GM18499 (cell line): Measurements from ENCODE around the gene CD59.
"Not testable (repeated sequence)": the region's sequence is repeated elsewhere in the genome, so short reads cannot be mapped to it uniquely, and the experiment has no call there.

Source experiments
- ATAC-seq: cut with Tn5 transposase; IDR thresholded peaks from one replicate; pipeline ENCODE4 v1.9.1; 2021; ENCODE audit warnings: moderate number of reproducible peaks; ENCODE audit not compliant: insufficient read depth, unreplicated experiment

CD59 gene

DNA sequence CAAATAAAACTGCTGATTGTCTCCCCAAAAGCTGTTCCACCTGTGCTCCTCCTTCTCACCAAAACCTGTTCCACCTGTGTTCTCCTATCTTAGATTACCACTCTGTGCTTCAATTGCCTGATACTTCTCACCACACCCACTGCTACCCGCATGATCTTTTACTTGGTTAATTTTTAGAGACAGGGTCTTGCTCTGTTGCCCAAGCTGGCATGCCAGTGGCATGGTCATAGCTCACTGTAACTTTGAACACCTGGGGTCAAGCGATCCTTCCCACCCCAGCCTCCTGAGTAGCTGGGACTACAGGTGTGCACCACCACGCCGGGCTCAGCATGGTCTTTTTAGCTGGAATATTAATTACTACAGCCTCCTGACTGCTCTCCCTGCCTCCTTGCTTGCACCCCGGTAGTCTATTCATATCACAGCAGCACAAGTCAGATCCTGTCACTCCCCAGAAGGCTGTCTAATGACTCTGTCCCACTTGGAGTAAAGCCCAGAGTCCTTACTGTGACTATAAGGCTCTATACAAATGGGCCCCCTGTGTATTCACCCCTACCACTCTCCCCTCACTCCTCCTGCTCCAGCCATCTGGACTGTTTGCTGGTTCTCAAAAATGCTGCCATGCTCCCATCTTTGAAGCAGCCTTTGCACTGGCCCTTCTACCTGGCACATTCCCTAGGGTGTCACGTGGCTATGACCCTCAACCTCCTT lies 39.1 kb downstream of the CD59 start:
- no peak for ATAC-seq

DNA sequence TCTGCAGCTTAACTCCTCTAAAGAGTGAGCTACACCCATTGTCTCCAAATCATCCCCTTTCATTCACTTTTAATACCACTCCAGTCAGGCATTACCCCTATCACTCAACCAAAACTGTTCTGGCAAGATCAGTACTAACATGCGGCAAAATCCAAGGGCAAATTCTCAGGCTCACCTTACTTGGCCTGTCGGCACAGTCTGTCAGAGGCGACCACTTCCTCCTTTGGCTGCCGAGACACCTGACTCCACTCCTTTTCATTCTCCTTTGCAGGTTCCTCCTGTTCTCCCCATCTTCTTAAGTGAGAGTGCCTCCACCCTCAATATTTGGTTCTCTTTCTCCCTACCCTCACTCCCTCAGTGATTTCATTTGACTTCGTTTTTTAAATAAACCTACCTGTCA lies 39.8 kb downstream of the CD59 start:
- ATAC-seq: no peak

DNA sequence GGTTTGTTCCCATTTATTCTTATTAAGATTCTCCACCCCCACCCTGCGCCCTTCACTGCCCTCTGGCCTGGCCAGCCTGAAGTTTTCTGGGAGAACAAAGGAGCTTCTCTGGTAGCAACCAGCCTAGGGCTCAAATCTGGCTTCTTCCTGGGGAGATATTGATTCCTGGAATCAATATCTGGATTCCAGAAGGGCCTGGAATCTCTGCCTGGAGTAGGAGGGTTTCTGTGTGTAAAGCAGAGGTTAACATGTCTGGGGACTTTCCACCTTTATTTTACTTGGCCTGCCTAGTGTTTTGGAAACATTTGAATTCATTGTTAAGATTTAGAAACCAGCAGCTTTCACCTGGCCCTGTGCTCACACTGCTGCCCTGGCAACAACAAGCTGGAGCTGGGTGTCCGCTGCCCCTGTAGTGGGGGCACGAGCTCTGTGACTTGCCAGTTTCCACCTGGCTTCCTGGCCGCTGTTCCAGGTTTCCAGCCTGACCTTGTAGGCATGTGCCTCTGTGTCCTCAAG lies 41.1 kb downstream of the CD59 start:
- no peak for ATAC-seq

DNA sequence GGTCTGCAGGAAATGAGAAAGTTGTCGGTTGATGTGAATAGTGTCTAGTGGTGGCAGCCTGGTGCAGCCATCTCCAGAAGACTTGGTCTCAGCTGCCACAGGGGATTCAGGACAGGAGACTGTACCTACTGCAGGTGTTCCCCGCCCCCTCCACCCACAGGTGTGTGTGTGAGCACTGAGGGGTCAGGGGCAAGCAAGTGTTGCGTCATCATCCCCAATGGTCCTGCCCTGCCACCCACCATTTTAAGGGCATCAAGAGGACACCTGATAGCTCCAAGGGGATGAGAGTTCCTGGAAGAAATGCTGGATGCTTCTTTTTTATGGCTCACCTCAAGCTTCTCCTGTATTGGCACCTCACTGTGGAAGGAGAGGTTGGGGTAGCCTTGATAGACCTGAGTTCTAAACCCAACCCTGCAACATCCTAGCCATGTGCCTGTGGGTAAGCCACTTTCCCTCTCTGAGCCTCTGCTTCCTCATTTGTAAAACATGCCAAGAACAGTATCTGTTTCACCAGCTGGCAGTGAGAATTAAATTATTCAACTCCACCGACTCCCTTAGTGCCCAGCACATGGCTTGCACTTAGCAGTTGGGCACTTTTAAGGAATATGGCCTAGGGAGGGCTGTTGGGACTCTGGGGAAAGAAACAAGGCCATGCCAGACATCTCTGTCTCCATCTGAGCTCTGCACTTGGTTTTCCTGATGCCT lies 41.7 kb downstream of the CD59 start:
- ATAC-seq: no peak

DNA sequence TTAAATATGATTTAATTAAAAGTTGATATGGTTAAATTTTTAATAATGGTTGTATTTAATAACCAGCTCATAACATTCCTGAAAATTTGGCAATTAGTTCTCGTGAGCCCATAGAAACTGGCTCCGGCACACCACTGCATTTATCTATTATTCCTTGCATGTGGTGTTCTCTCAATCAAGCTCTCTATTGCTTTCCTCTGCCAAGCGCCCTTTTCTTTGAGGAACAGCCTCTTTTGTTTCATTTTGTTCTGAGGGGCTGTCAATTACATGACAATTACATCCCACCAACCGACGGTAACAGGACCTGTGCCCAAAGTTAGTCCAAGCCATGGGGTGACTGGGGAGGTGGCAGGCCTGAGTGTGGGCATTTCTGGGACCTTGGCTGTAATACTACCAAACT lies 43.7 kb downstream of the CD59 start:
- ATAC-seq: no peak

DNA sequence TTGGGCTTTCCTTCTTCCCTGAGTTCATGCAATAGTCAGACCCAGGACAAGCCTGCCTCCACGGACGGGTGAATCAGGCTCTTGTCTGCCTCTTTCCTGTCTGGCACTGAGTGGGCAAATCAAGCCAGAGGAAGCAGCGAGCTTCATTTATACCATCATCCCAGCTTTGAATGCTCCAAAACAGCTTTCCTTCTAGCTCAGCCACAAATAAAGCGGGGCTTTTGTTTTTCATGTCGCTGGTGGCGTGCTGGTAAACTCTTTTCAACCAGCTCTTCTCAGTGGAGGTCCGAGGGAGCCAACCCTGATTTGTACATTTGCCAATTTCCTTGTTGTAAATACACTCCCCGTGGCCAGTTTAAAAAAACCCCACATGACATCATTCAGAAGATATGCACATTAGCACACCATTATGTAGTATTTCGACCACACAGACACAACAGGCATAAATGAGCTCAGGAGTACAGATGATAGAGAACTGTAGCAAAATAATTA lies 44.2 kb downstream of the CD59 start:
- ATAC-seq: no peak

DNA sequence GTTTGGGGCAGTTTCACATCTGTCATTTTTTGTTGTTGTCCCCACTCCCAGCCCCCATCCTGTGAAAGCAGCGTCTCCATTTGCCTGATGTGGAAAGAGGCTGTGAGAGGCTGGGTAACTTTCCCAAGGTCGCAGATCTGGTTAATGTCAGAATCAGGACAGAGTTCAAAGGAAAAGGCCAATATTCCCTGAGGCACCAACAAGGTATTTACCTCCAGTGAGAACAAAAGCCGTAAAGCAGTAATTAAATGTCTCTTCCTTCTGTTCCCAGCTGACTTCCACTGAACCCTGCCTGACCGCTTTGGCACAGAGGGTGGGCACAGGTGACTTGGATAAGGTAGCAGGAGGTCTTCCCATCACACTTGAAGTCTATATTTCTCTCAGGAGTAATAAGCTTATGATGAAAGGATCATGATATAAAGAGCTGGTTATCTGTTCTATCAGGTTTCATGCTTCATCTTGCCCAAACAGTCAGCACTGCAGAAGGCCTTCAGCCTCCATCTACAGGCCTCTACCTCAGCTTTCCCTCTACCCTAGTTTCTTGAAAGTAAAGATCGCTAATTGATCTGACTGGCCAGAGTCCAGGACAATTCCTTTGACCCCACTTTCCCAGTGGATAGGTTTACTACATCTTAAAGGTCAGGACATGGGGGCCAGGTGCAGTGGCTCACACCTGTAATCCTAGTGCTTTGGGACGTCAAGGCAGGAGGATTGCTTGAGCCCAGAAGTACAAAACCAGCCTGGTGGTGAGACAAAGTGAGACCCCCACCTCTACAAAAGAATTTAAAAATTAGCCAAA lies 45.0 kb downstream of the CD59 start:
- ATAC-seq: no peak

DNA sequence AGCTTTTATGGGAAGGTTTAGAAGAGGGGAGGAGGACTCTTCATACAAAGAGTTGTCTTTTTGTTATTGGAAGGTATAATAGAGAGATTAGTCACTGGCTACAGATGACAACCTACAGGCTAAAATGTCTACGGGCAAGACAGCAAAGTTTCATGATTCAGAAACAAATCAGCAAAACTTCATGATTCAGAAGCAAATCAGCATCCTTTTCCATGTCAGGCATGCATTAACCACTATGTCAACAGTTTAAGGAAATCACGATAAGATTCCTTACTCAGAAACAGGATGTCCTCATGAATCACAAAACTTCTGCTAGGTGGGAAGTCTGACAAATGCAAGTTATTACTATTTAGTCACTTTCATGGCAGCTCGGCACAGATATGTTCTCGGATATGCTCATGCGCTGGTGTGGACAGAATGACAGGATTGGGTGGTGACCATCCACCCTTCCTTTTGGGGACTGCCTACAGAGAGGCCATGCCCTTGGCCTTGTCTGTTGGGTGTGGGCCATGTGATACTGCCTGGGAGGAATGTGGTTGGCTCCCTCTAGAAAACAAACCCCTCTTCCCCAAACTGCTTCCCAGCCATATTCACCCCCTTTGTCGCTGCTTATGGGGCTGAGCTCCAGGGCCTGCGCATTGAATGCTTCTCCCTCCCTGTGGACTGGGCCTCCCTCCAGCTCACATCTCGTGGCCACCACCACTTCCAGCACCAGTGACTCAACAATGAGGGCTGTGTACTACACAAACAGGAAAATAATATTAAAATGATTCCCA lies 45.7 kb downstream of the CD59 start:
- ATAC-seq: no peak

DNA sequence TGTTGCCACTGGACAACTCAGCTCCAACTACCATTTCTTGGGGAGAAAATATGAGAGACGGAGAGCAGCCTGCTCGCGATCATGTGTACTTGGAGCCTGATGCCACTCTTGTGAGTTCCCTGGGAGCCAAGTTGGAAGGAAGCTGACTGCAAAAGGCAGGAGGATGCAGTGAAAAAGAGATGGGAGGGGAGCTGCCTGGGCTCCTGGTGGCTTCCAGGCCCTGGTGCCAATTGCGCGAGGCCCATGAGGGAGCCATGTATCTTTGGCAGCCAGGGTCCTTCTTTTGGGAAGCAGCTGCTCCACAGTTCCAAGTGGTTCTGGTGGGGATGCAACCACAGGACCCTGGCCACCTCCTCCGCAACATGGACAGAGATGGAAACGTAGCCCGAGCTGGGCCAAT lies 46.7 kb downstream of the CD59 start:
- ATAC-seq: no peak

DNA sequence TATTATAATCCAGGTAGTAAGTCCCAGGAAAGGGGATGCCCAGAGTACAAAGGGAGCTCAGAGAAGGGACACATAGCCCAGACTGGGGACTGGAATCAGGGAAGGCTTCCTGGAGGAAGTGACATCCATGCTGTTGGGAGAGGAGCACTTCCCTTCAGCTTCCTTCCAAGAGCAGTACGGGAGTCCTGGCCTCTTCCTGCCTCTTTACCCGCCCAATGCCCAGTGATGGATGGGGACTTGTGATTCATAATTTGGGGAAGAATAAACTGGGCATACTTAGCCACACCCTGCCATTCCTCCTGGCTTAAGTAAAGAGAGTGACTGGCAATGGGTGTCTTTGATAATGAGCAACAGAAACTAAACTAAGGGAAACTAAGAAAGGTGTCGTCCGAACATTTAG lies 47.1 kb downstream of the CD59 start:
- no peak for ATAC-seq

DNA sequence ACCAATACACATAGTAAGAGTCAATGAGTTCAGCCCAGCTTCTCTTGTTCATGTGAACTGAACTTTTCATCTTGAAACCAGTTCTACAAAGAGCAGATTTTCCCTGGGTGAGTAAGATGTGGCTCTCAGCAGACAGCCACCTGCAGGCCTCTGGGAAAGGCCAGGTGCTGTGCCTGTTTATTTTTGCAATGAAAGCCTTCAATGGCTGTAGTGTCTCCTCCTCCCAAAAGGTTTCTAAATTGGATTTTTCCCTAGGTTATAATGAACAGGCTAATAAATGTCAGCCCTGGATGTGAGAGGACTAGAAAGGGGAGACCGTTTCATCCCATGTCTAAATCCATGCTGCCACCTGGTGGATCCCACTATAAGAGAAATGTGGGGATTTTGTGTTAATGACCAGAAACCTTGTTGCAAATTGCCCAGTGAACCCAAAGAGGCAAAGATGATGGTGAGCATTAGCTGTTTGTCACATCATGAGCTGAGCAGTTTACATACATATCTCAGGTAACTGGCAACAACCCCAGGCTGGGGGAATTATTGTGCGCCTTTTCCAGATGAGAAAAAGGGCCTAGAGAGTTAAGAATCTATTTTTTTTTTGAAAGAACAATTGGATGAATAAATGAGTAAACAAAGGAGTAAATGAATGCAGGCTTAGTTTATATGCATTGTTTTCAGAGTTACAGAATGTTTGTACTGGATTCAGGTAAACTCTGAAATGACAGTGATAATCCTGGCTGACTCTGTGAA lies 48.3 kb downstream of the CD59 start:
- ATAC-seq: no peak

DNA sequence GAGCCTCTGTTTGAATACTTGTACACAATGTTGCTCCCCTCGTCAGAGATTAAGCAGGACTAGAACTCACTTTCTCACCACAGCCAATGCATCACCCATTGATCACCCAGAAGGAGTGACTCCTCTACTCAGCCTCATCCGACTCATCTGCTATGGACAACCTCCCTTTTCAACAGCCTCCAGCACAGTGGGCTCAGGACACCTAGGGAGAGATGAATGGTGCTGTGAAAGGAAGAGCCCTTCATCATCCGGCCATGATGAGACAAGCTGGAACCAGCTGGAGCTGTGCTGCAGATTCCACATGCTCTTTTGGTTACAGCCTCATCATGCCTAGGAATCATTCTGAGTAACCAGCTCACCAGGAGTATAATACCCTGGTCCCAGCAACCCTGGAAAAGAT lies 51.1 kb downstream of the CD59 start:
- no peak for ATAC-seq

DNA sequence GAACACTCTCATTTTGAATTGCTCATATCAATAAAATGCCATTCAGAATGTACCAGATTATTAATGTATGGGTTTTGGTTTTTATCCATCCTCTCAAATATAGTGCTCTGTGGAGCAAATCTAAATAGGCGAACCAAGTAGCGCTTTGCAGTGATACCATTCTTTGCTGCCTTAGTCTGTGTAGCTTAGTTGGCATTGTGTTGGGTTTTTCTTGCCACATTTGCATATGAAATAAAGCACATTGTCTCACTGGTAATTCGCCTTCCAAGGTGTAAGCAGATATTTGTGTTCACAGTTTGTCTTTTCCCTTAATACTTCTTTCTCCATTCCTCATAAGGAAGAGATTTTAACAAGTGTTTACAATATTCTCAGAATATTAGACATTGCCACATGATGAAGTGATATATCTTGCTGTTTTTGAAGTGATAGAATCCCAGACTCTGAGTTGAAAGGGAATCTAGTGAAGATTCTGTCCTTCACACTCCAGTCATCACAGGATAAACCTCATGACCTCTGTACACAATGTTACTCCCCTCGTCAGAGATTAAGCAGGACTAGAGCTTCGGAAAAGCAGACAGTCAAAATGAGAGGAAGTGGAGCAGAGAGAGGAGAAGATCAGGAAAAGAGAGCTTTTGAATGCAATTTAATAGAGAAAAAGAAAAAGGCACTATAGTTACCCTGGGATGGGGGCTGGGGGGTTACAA lies 52.1 kb downstream of the CD59 start:
- ATAC-seq: no peak

DNA sequence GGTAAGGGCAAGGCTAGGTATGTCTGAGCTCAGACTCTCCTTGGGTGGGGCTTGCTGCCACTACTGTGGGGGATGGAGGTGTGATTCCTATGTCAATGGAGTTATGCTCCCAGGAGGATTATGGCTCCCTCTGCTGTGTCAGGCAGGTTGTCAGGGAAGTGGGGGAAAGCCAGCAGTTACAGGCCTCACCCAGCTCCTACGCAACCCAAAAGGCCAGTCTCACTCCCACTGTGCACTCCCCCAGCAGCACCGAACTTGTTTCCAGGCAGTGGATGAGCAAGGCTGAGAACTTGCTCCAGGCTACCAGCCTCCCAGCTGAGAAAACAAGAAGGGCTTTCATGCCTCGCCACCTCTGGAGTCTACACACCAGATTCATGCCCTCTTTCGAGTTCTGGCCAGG lies 53.8 kb downstream of the CD59 start:
- ATAC-seq: no peak

DNA sequence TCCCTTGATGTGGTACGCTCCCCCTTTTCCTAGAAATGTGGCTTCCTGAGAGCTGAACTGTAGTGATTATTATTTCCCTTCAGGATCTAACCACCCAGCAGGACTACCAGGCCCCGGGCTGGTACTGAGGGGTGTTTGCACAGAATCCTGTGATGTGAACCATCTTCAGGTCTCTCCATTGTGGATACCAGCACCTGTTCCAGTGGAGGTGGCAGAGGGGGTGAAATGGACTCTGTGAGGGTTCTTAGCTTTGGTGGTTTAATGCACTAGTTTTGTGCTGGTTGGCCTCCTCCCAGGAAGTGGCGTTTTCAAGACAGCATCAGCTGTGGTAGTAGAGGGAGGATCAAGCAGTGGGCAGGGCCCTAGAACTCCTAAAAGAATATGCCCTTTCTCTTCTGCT lies 54.2 kb downstream of the CD59 start:
- no peak for ATAC-seq

DNA sequence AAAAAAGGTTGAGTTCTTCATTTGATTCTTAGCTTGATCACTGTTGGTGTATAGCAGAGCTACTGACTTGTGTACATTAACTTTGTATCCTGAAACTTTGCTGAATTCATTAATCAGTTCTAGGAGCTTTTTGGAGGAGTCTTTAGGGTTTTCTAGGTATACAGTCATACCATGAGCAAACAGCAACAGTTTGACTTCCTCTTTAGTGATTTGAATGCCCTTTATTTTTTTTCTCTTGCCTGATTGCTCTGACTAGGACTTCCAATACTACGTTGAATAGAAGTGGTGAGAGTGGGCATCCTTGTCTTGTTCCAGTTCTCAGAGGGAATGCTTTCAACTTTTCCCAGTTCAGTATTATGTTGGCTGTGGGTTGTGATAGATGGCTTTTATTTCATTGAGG lies 57.6 kb downstream of the CD59 start:
- ATAC-seq: not testable (repeated sequence)

DNA sequence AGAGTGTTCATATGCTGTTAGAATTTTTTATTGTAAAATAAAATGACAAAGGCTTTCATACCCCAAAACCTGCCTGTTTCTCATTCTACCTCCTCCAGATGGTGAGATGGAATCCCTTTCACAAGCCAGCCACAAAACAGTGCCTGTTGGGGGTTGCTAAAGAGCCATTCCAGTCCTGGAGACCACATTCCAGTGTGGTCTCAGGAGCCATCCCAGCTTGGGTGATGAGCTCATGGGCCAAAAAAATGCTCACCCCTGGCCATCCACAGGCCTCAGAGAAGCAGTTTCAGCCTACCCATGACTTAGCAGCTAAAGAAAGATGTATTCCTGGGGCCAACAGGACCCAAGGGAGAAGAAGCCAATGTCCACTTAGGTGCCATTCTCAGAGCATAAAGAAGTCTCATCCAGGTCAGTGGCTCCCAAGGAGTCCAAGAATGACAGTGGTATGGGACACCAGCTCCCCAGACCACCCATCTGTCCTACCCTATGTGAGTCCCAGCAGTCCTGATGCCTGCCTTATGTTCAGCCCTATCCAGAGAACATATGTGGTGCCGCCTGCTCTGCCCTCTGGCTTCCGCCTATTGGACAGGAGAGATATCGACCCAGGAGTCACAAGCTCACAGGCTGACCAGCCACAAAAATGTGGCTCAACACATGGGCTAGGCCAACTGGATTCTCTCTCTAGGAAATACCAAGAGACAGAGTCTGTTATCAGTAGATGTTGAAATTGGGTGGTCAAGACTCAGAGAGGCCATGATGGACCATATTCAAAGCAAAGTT lies 62.0 kb downstream of the CD59 start:
- ATAC-seq: no peak

DNA sequence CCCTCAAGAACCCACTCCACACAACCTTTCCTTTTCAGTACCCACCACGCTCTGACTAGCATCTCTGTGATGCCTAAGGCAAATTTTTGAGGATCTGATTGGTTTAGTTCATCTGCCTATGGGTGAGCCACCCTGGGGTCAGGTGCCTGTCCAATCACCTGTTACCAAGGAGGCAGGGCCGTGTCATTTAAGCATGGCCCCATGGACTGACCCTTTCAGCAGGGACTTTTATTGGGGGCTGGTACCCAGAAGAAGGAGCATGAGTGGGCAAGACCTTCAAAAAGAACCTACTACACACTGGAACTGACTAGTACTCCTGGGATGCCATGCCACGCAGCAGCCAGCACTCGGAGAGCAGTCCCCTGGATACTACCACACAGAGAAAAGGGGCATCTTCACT lies 64.0 kb downstream of the CD59 start:
- ATAC-seq: no peak
